Measurements from ENCODE around the gene ATP10A. TPM values are rescaled to one million over a fixed set of nuclear protein-coding genes. Genes with fewer than 3 reads are reported as not detected.

Gene ATP10A
- total and polyA plus RNA-seq, 2 of the 8 experiments (the other 6 are each of a cell fraction or from before 2014, with no cell fraction given): 2.0 to 2.8 TPM

GRCh38 chr15:25727116-25727515, 136.0 kb downstream of the ATP10A start (continued):
- no peak for TF ChIP-seq ASH2L (IDR thresholded peaks at IDR 0.05; ENCODE audit: low read length)

Measured in H1 (cell line).